SU-DHL-6 (cell line): ENCODE measurements around the gene SNX9.

Experiments used
- H2AFZ ChIP-seq: fragments of 200-600 bp; sonication (generic); 2 replicates; pipeline ENCODE4 v1.6.1; 2014; ENCODE audit warnings: low read depth, mild to moderate bottlenecking, moderate library complexity, mixed read lengths, antibody characterized with exemption, low read length; ENCODE audit not compliant: severe bottlenecking
- H3F3A ChIP-seq: fragments of 200-600 bp; shearing (Covaris generic); 2 replicates; pipeline ENCODE4 v1.6.0; 2016; ENCODE audit warnings: antibody characterized with exemption, mild to moderate bottlenecking; ENCODE audit not compliant: insufficient read depth
- H3K27ac ChIP-seq: fragments of 200-600 bp; sonication (generic); 2 replicates; pipeline ENCODE4 v1.5.1; 2016; ENCODE audit warnings: low read depth, mild to moderate bottlenecking, low read length, moderate library complexity, mixed read lengths
- H3K27me3 ChIP-seq: fragments of 200-600 bp; sonication (generic), shearing (Covaris generic); 2 replicates; pipeline ENCODE4 v1.6.0; 2014; ENCODE audit warnings: mild to moderate bottlenecking, low read length
- H3K36me3 ChIP-seq: fragments of 200-600 bp; sonication (generic); 2 replicates; pipeline ENCODE4 v1.6.1; 2014; ENCODE audit warnings: mild to moderate bottlenecking, low read length, mixed read lengths
- H3K4me2 ChIP-seq: fragments of 300-600, 200-600 bp; shearing (Covaris generic), sonication (generic); 2 replicates; pipeline ENCODE4 v1.6.0; 2014; ENCODE audit warnings: low read length, low read depth, mild to moderate bottlenecking; ENCODE audit not compliant: poor library complexity, severe bottlenecking
- H3K4me3 ChIP-seq: fragments of 200-600 bp; sonication (generic); 2 replicates; pipeline ENCODE4 v1.5.1; 2014; ENCODE audit warnings: antibody characterized with exemption, low read length, mild to moderate bottlenecking, mixed read lengths; ENCODE audit not compliant: insufficient read depth, poor library complexity, severe bottlenecking
- H3K79me2 ChIP-seq: fragments of 200-600 bp; sonication (generic); 2 replicates; pipeline ENCODE4 v1.6.1; 2014; ENCODE audit warnings: mild to moderate bottlenecking, low read length, moderate library complexity; ENCODE audit not compliant: insufficient read depth
- H3K9ac ChIP-seq: fragments of 200-600 bp; sonication (generic); 2 replicates; pipeline ENCODE4 v1.7.0; 2014; ENCODE audit warnings: mild to moderate bottlenecking, low read length
- H3K9me2 ChIP-seq: fragments of 200-600 bp; sonication (generic); replicated peaks from 2 replicates; pipeline ENCODE4 v1.6.1; 2014; ENCODE audit warnings: low read length; ENCODE audit not compliant: insufficient read depth
- H3K9me3 ChIP-seq: fragments of 200-600 bp; sonication (generic); 2 replicates; pipeline ENCODE4 v1.6.1; 2014; ENCODE audit warnings: low read length, mixed read lengths; ENCODE audit not compliant: insufficient read depth
- H4K20me1 ChIP-seq: fragments of 200-600 bp; sonication (generic); 2 replicates; pipeline ENCODE4 v1.6.1; 2014; ENCODE audit warnings: low read depth, mild to moderate bottlenecking, antibody characterized with exemption, low read length, moderate library complexity, mixed read lengths
- EZH2phosphoT487 ChIP-seq: fragments of 200-600 bp; sonication (generic), shearing (Covaris generic); conservative IDR thresholded peaks from 2 replicates; pipeline ENCODE4 v1.6.1; 2018; ENCODE audit warnings: mild to moderate bottlenecking, antibody characterized with exemption, low read length, moderate library complexity, mixed read lengths
- TF ChIP-seq, protein P1 (sequence below): fragments of 200-600 bp; sonication (generic); IDR thresholded peaks from one replicate; pipeline ENCODE4 v1.5.1; 2017; ENCODE audit warnings: antibody characterized with exemption, mild to moderate bottlenecking, low read length, moderate library complexity; ENCODE audit not compliant: insufficient read depth, poor library complexity, severe bottlenecking

Gene SNX9

DNA sequence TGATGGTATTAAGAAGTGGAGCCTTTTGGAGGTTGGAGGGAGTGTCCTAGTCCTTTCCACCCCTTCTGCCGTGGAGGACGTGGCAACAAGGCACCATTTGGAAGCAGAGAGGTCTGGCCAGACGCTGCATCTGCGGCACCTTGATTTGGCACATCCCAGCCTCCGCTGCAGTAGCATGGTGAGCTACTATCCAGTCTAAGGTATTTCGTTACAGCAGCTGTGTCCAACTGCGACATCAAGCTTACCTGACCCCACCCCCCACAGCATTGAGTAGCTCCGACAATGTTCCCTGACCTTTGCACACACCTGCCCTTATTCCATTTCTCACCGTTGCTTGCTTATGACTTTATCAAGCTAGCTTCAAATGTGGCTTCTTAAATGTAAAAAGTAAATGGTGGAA, 128.8 kb downstream of the SNX9 start:
- Histone ChIP-seq H3F3A (no peaks in the 10 kb centered on the region), H3K4me2 (no peak overlapping the region), H3K9me2 (no peaks in the 10 kb centered on the region), H3K27me3 (0 out of 2 replicates have a peak, but pooled peaks cover 2% of the 10 kb centered on the region), H4K20me1 (no peaks in the 10 kb centered on the region), H3K36me3 (no peaks in the 10 kb centered on the region), H2AFZ (no peak overlapping the region), H3K27ac (no peak overlapping the region), H3K4me3 (no peak overlapping the region), H3K79me2 (no peaks in the 10 kb centered on the region), H3K9me3 (no peaks in the 10 kb centered on the region), H3K9ac (no peak overlapping the region)
- TF ChIP-seq EZH2phosphoT487, result no peak
- TF ChIP-seq, protein P1, sequence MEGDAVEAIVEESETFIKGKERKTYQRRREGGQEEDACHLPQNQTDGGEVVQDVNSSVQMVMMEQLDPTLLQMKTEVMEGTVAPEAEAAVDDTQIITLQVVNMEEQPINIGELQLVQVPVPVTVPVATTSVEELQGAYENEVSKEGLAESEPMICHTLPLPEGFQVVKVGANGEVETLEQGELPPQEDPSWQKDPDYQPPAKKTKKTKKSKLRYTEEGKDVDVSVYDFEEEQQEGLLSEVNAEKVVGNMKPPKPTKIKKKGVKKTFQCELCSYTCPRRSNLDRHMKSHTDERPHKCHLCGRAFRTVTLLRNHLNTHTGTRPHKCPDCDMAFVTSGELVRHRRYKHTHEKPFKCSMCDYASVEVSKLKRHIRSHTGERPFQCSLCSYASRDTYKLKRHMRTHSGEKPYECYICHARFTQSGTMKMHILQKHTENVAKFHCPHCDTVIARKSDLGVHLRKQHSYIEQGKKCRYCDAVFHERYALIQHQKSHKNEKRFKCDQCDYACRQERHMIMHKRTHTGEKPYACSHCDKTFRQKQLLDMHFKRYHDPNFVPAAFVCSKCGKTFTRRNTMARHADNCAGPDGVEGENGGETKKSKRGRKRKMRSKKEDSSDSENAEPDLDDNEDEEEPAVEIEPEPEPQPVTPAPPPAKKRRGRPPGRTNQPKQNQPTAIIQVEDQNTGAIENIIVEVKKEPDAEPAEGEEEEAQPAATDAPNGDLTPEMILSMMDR, result no peak

DNA sequence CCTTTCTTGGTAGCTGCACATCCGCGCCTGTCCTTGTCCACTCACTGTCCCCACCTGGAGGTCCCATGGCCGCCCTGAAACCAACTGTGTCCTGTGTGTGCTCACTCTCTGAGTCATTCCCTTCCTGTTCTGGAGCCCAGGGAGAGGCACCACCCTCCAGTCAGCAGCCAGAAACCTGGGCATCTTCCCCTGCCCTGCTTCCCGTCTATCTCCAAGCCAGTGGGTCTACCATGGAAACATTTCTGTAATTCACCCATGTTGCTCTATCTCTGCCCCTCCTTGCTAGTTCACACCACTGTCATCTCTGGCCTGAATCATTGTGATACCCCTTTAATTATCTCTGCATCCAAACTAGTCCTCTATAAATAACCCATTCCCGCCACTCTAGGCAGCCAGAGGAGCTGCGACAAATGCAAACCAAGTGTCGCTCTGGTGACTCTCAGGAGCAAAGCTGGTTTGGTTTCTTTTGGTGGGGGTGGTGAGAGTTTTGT, 129.9 kb downstream of the SNX9 start:
- Histone ChIP-seq H3K79me2 (no peaks in the 10 kb centered on the region), H2AFZ (no peak overlapping the region), H3K4me3 (no peak overlapping the region), H3K36me3 (no peaks in the 10 kb centered on the region), H4K20me1 (no peaks in the 10 kb centered on the region), H3K4me2 (no peak overlapping the region), H3K27me3 (0 out of 2 replicates have a peak, but pooled peaks cover 2% of the 10 kb centered on the region), H3F3A (no peaks in the 10 kb centered on the region), H3K9ac (no peak overlapping the region), H3K9me3 (no peaks in the 10 kb centered on the region), H3K27ac (no peak overlapping the region), H3K9me2 (no peaks in the 10 kb centered on the region)
- no peak for TF ChIP-seq EZH2phosphoT487
- TF ChIP-seq, protein P1, result no peak

DNA sequence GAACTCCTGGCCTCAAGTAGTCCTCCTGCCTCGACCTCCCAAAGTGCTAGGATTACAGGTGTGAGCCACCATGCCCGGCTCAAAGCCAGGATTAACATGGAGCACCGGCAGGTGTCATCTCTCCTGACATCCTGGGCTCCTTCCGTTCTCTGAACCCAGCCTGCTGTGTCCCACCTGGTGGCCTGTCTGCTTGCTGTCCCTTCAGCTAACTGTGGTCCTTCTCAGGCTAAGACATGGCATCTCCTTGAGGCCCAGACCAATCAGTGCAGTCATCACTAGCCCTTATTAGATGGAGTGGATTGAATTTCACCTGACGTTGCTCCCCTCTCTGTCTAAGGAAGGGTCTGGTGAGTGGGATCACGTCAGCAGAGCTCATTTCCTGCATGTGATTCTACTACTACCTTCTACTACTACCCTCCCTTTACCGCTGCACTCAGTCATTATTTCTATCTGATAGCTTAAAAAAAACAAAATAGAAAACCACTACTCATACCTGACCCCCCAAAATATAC, 130.6 kb downstream of the SNX9 start:
- no peaks in the 10 kb centered on the region for H3K36me3 ChIP-seq
- H3K79me2 ChIP-seq, result no peaks in the 10 kb centered on the region
- 0 out of 2 replicates have a peak, but pooled peaks cover 1% of the 10 kb centered on the region for H3K27me3 ChIP-seq
- no peaks in the 10 kb centered on the region for H3K9me2 ChIP-seq
- H3K9me3 ChIP-seq, result no peaks in the 10 kb centered on the region; the same call in 1 of the 2 replicates
- H3F3A ChIP-seq, result no peaks in the 10 kb centered on the region
- H3K4me2 ChIP-seq, result no peak overlapping the region
- no peak overlapping the region for H3K4me3 ChIP-seq
- H3K9ac ChIP-seq, result no peak overlapping the region
- no peak overlapping the region for H2AFZ ChIP-seq
- TF ChIP-seq EZH2phosphoT487, result no peak
- TF ChIP-seq, protein P1, result no peak
- H3K27ac ChIP-seq, result no peak overlapping the region
- H4K20me1 ChIP-seq, result no peaks in the 10 kb centered on the region
